Measurements from ENCODE around the gene HBG2. TPM values are rescaled to one million over a fixed set of nuclear protein-coding genes. Genes with fewer than 3 reads are reported as not detected.

HBG2 gene
- not detected in 2 replicates for total RNA-seq

GRCh38 chr11:5254646-5255413 is at the start of gene HBG2:
Gene HBG2, minus strand, starts transcription at chr11:5254781. Its CDS starts 53 bp downstream, at chr11:5254728.

GRCh38 chr11:5301846-5302245 is 47.3 kb upstream of the HBG2 start, which contains the start of gene OR51B4:
Gene OR51B4, minus strand, starts transcription at chr11:5301946. Its CDS starts 0 bp downstream, at chr11:5301946.

GRCh38 chr11:5269715-5270147 is 15.2 kb upstream of the HBG2 start, which contains the start of gene HBE1:
Gene HBE1, minus strand, starts transcription at chr11:5269945. Its CDS starts 55 bp downstream, at chr11:5269890.

GRCh38 chr11:5249807-5250396 is 4.7 kb downstream of the HBG2 start, which contains the start of gene HBG1:
Gene HBG1, minus strand, starts transcription at chr11:5249857. Its CDS starts 53 bp downstream, at chr11:5249804.

GRCh38 chr11:5234381-5234834 is 20.2 kb downstream of the HBG2 start, which contains the start of gene HBD:
Gene HBD, minus strand, starts transcription at chr11:5234483. Its CDS starts 50 bp downstream, at chr11:5234433.

GRCh38 chr11:5226732-5227310 is 27.8 kb downstream of the HBG2 start, which contains the start of gene HBB:
Gene HBB, minus strand, starts transcription at chr11:5227071. Its CDS starts 50 bp downstream, at chr11:5227021.

Other genes with a start within 250 kb of the HBG2 start
- gene OR52J3, start 208.3 kb downstream of the HBG2 start, total RNA-seq, result not detected in 2 replicates
- gene OR52E2, start 195.2 kb downstream of the HBG2 start, total RNA-seq, result not detected in 2 replicates
- not detected in 2 replicates for gene OR52E1, start 185.2 kb downstream of the HBG2 start, total RNA-seq
- not detected in 2 replicates for gene OR52A5, start 116.4 kb downstream of the HBG2 start, total RNA-seq
- gene OR52A1, start 100.0 kb downstream of the HBG2 start, total RNA-seq, result not detected in 2 replicates
- gene OR51V1, start 54.1 kb downstream of the HBG2 start, total RNA-seq, result not detected in 2 replicates
- not detected in 2 replicates for gene HBB, start 27.7 kb downstream of the HBG2 start, total RNA-seq
- not detected in 2 replicates for gene HBD, start 20.3 kb downstream of the HBG2 start, total RNA-seq
- not detected in 2 replicates for gene HBG1, start 4.9 kb downstream of the HBG2 start, total RNA-seq
- gene HBE1, start 15.2 kb upstream of the HBG2 start, total RNA-seq, result not detected in 2 replicates
- not detected in 2 replicates for gene OR51B4, start 47.2 kb upstream of the HBG2 start, total RNA-seq
- gene OR51B2, start 69.5 kb upstream of the HBG2 start, total RNA-seq, result not detected in 2 replicates
- gene OR51B5, start 88.7 kb upstream of the HBG2 start, total RNA-seq, result 0.57 TPM in 1 of 2 replicates, not detected in the other
- not detected in 2 replicates for gene OR51B6, start 96.7 kb upstream of the HBG2 start, total RNA-seq
- not detected in 2 replicates for gene OR51M1, start 129.0 kb upstream of the HBG2 start, total RNA-seq
- not detected in 2 replicates for gene OR51Q1, start 167.3 kb upstream of the HBG2 start, total RNA-seq
- gene OR51I1, start 186.7 kb upstream of the HBG2 start, total RNA-seq, result not detected in 2 replicates
- not detected in 2 replicates for gene OR51I2, start 194.5 kb upstream of the HBG2 start, total RNA-seq
- gene OR52D1, start 233.9 kb upstream of the HBG2 start, total RNA-seq, result not detected in 2 replicates

All from placental pericyte (primary cell).